BJ (cell line): ENCODE results near the gene RNU6-1. TPM values are rescaled to one million over a fixed set of nuclear protein-coding genes. Genes with fewer than 3 reads are reported as not detected.

Experiments used
- CTCF ChIA-PET: fragments of 350-600 bp; formaldehyde crosslinking; extraction: SDS; loops from one replicate; lab custom pipeline; 2021; ENCODE audit warnings: antibody characterized with exemption, inconsistent platforms; lab: Yijun Ruan, JAX
- POLR2A ChIA-PET: fragments of 300-600 bp; sonication (Branson Sonifier 250); formaldehyde crosslinking; extraction: SDS; loops from one replicate; lab custom pipeline; 2021; ENCODE audit warnings: antibody characterized with exemption; lab: Charles Lee
- DNase-seq: peaks from one replicate; pipeline ENCODE4 v3.0.0-alpha.2; 2011; ENCODE audit warnings: low read depth
- H3K27me3 ChIP-seq: 2 replicates; pipeline ENCODE4 v1.6.0; 2011; ENCODE audit warnings: low read length; ENCODE audit not compliant: control insufficient read depth, insufficient read depth
- H3K36me3 ChIP-seq: 2 replicates; pipeline ENCODE4 v1.5.1; 2011; ENCODE audit warnings: low read length; ENCODE audit not compliant: control insufficient read depth, insufficient read depth
- H3K4me3 ChIP-seq: 2 replicates; pipeline ENCODE4 v1.5.1; 2011; ENCODE audit warnings: low read depth, mild to moderate bottlenecking, control low read depth, low read length
- CTCF ChIP-seq: IDR thresholded peaks from 2 replicates; pipeline ENCODE4 v1.5.1; 2011; ENCODE audit warnings: low read depth, mild to moderate bottlenecking, control low read depth, inconsistent platforms, low read length, moderate library complexity; ENCODE audit not compliant: insufficient read depth
- polyA plus RNA-seq: library from polyadenylated mRNA; depleted of rRNA; stranded (reverse); fragments of >200 nt; gene quantifications from 2 replicates; pipeline ENCODE4 v1.2.3, GENCODE V29; 2011

Gene RNU6-1
- polyA plus RNA-seq, 1 experiment, result not detected

DNA sequence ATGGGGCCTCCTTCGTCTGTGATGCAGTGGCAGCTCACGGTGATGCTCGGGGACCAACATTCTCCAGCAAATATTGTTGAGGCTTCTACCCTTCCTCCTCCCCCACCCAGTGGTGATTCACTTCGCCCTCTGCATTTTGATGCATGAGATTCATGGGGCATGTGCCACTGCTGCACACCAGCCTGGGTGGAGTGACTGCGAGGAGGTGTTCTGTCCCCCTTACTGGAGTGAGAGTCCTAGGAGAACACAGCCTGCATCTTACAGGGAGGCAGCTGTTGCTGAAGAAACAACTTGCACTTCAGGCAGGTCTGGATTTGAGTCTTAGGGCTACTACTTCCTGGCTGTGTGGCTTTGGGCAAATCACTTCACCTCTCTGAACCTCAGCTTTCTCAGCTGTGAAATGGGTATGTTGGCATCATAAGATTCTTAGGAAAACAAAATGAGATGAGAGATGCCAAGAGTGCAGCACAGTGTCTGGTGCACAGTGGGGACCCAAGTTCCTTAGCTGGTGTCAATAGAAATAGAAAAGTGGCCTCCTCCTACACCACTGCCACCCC, 24.7 kb downstream of the RNU6-1 start:
- Histone ChIP-seq H3K4me3 (no peak overlapping the region), H3K27me3 (peaks cover 24% of the 10 kb centered on the region), H3K36me3 (no peaks in the 10 kb centered on the region)
- DNase-seq, result no peak
- no peak for TF ChIP-seq CTCF
- POLR2A ChIA-PET, result no interaction called here
- CTCF ChIA-PET, result interaction anchor here (0.9 to 1.7 kb wide), 3 partner anchors 10 to 46 kb away, joined by 3 to 6 read pairs (median 3); partner anchors contain the start of gene SKOR1

DNA sequence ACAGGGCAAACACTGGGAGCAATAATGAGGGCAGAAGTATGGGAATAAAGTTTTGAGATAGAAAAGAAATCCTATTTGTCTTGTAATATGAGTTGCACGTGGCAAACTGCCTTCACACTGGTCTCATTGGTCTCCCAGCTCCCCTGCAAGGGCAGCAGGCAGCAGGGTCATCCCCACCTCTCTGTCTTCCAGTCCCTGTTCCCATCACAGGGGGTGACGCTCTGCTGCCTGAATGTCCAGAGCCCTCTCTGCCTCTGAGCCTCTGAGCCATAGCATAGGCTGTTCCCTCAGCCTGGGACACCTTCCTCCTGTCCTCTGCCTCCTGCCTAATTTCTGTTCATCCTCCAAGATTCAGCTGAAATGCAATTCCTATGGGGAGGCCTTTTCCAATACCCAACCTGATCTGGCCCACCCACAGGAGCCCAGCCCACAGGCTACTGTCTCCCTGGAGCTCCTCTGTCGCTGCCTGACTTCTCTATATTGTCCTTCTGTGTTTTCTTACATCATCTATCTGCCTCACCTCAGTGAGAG, 26.7 kb downstream of the RNU6-1 start:
- Histone ChIP-seq H3K27me3 (peaks cover 8% of the 10 kb centered on the region), H3K36me3 (no peaks in the 10 kb centered on the region), H3K4me3 (no peak overlapping the region)
- TF ChIP-seq CTCF, result no peak
- CTCF ChIA-PET, result no interaction called here
- no peak for DNase-seq
- POLR2A ChIA-PET, result interaction anchor here (0.5 kb wide), 1 partner anchor 27 kb away, joined by 8 read pairs; no protein-coding TSS in a partner anchor

GRCh38 chr15:67812241-67812644, 27.6 kb downstream of the RNU6-1 start:
- ChIA-PET POLR2A (no interaction called here), CTCF (no interaction called here)
- no peak for DNase-seq
- H3K27me3 ChIP-seq, result peaks cover 2% of the 10 kb centered on the region
- TF ChIP-seq CTCF, result no peak
- H3K4me3 ChIP-seq, result no peak overlapping the region
- H3K36me3 ChIP-seq, result no peaks in the 10 kb centered on the region

DNA sequence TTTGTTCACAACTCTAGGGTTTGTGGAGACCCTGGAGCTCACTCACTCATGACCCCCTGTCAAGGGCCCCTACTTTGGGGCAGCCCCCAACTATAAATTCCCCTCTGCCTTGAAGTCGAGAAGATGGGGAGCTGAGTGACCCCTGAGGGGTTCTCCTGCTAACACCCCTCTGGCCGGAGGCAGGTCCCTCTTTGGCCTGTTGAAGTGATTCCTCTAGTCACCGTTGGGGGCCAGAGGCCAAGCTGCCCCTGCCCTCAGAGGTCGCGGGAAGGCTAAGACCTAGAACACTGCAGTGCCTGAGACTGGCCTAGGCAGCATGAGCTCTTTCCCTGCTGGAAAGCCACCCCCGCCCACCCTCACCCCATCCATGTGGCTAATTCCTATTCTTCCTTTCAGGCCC, 30.0 kb downstream of the RNU6-1 start:
- no peaks in the 10 kb centered on the region for H3K36me3 ChIP-seq
- no peak overlapping the region for H3K4me3 ChIP-seq
- H3K27me3 ChIP-seq, result no peaks in the 10 kb centered on the region; the same call in 1 of the 2 replicates
- no peak for TF ChIP-seq CTCF
- DNase-seq, result no peak
- ChIA-PET CTCF (no interaction called here), POLR2A (no interaction called here)

GRCh38 chr15:67809441-67809840, 30.4 kb downstream of the RNU6-1 start:
- H3K36me3 ChIP-seq, result no peaks in the 10 kb centered on the region
- ChIA-PET POLR2A (no interaction called here), CTCF (no interaction called here)
- no peak overlapping the region for H3K4me3 ChIP-seq
- no peaks in the 10 kb centered on the region; the same call in 1 of the 2 replicates for H3K27me3 ChIP-seq
- no peak for DNase-seq
- no peak for TF ChIP-seq CTCF
